ENCODE data around the gene DOCK9. TPM values are rescaled to one million over a fixed set of nuclear protein-coding genes. Genes with fewer than 3 reads are reported as not detected.

DOCK9 gene
- polyA plus RNA-seq, 1 of the 3 experiments (the other 2 are of a cell fraction) = 16.6 TPM

DNA sequence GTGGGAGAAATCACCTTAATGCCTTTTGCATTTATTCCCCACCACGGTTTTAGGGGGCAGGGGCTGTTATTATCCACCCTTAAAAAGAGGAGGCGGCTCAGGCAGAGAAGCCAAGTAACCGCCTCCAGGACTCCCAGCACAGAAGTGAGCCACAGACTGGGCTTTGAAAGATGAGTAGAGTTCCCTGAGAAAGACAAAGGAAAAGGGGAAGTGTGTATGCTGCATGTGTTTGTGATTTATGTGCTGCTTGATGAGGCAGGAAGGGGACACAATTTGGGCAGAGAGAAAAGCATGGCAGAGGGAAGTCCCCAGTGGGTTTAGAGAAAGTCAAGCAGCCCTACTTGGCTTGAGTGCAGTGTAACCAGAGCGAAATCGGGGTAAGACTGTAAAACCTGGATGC, 85.0 kb downstream of the DOCK9 start:
- H3K4me2 ChIP-seq = no peak overlapping the region
- H3F3A ChIP-seq (replicated peaks; ENCODE audit: insufficient read depth) = no peaks in the 10 kb centered on the region
- no peaks in the 10 kb centered on the region for H3K27me3 ChIP-seq (ENCODE audit: insufficient read depth)
- no peaks in the 10 kb centered on the region for H3K9me3 ChIP-seq
- H4K20me1 ChIP-seq (ENCODE audit: insufficient read depth) = no peaks in the 10 kb centered on the region
- WGBS (ENCODE audit: low lambda C conversion rate) = 76% methylated on average over 5 of the region's 5 CpGs
- no peak overlapping the region for H2AFZ ChIP-seq (ENCODE audit: low read depth)
- no peak for DNase-seq
- no peaks in the 10 kb centered on the region; a peak in 2 of 4 replicates for H3K4me1 ChIP-seq (ENCODE audit: control insufficient read depth in 1 of 2, insufficient read depth in 2 of 2, low read depth in 1 of 2, low read length in 1 of 2)
- TF ChIP-seq FOSL2 (IDR thresholded peaks at IDR 0.05; ENCODE audit: borderline replicate concordance, low read depth) = no peak
- no peak for TF ChIP-seq YY1 (IDR thresholded peaks at IDR 0.05; ENCODE audit: low read depth)
- no peak for TF ChIP-seq MEF2A (IDR thresholded peaks at IDR 0.05; ENCODE audit: borderline replicate concordance, low read depth)
- TF ChIP-seq FOXM1 (IDR thresholded peaks at IDR 0.05; ENCODE audit: low read depth) = no peak
- TF ChIP-seq SMC3 (IDR thresholded peaks at IDR 0.05; ENCODE audit: low read depth, low read length) = no peak
- TF ChIP-seq, protein P1, sequence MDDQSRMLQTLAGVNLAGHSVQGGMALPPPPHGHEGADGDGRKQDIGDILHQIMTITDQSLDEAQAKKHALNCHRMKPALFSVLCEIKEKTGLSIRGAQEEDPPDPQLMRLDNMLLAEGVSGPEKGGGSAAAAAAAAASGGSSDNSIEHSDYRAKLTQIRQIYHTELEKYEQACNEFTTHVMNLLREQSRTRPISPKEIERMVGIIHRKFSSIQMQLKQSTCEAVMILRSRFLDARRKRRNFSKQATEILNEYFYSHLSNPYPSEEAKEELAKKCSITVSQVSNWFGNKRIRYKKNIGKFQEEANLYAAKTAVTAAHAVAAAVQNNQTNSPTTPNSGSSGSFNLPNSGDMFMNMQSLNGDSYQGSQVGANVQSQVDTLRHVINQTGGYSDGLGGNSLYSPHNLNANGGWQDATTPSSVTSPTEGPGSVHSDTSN (IDR thresholded peaks at IDR 0.05) = no peak
- no peak for TF ChIP-seq TEAD4 (IDR thresholded peaks at IDR 0.05; ENCODE audit: borderline replicate concordance, insufficient read depth)
- no peak for TF ChIP-seq GATA2 (CRISPR knock-in tag; IDR thresholded peaks at IDR 0.05)
- TF ChIP-seq POLR2AphosphoS5 (IDR thresholded peaks at IDR 0.05; ENCODE audit: low read depth, low read length) = no peak
- no peak for TF ChIP-seq EZH2phosphoT487 (IDR thresholded peaks at IDR 0.05; ENCODE audit: borderline replicate concordance, low read depth)
- TF ChIP-seq SIN3A (IDR thresholded peaks at IDR 0.05; ENCODE audit: borderline replicate concordance, low read depth, low read length) = no peak
- no peak for TF ChIP-seq JUND (IDR thresholded peaks at IDR 0.05)
- TF ChIP-seq, protein P2, sequence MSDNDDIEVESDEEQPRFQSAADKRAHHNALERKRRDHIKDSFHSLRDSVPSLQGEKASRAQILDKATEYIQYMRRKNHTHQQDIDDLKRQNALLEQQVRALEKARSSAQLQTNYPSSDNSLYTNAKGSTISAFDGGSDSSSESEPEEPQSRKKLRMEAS (IDR thresholded peaks at IDR 0.05; ENCODE audit: low read depth) = no peak
- no peak for TF ChIP-seq NFIC (IDR thresholded peaks at IDR 0.05; ENCODE audit: borderline replicate concordance)
- TF ChIP-seq, protein P3, sequence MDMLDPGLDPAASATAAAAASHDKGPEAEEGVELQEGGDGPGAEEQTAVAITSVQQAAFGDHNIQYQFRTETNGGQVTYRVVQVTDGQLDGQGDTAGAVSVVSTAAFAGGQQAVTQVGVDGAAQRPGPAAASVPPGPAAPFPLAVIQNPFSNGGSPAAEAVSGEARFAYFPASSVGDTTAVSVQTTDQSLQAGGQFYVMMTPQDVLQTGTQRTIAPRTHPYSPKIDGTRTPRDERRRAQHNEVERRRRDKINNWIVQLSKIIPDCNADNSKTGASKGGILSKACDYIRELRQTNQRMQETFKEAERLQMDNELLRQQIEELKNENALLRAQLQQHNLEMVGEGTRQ (IDR thresholded peaks at IDR 0.05; ENCODE audit: borderline replicate concordance, low read depth, low read length) = no peak
- no peak for TF ChIP-seq MXI1 (IDR thresholded peaks at IDR 0.05; ENCODE audit: low read depth, low read length)
- ChIA-PET CTCF (no interaction called here), POLR2A (no interaction called here)
- H3K27ac ChIP-seq (ENCODE audit: low read depth in 2 of 2, low read length in 1 of 2) = no peak overlapping the region
- no peaks in the 10 kb centered on the region for H3K79me2 ChIP-seq (ENCODE audit: insufficient read depth)
- H3K9ac ChIP-seq = no peak overlapping the region
- no peak overlapping the region for H3K4me3 ChIP-seq (ENCODE audit: low read depth in 2 of 2, low read length in 1 of 2)
- H3K9me2 ChIP-seq = no peaks in the 10 kb centered on the region
- peaks cover 0 to 8% of the 10 kb centered on the region in 2 experiments for H3K36me3 ChIP-seq (replicated peaks in 1 of 2; ENCODE audit: control insufficient read depth in 1 of 2, insufficient read depth in 2 of 2, low read length in 1 of 2)

DNA sequence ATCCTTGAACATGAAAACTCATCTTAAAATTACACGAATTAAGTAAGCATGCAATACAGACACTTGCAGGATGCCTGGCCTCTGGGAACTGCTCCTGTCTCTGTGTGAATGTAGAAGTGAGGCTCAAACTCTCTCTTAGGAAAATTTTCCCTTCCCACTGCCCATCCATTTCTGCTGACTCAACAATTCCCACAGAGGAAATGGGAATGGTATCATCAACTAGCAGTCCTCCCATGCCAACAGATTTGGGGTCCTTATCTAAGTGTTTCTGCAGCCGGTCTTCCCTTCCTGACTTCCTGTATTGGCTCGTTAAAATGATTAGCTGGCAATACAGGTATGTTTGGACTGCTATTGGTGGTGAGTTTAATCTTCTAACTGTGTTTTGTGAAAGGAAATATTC, 85.8 kb downstream of the DOCK9 start:
- Histone ChIP-seq H3K9ac (no peak overlapping the region), H2AFZ (ENCODE audit: low read depth) (no peak overlapping the region), H3K36me3 (replicated peaks in 1 of 2; ENCODE audit: control insufficient read depth in 1 of 2, insufficient read depth in 2 of 2, low read length in 1 of 2) (peaks cover 0 to 5% of the 10 kb centered on the region in 2 experiments), H3K4me2 (no peak overlapping the region), H3F3A (replicated peaks; ENCODE audit: insufficient read depth) (no peaks in the 10 kb centered on the region), H3K9me3 (no peaks in the 10 kb centered on the region), H3K4me1 (ENCODE audit: control insufficient read depth in 1 of 2, insufficient read depth in 2 of 2, low read depth in 1 of 2, low read length in 1 of 2) (no peaks in the 10 kb centered on the region; a peak in 2 of 4 replicates), H4K20me1 (ENCODE audit: insufficient read depth) (no peaks in the 10 kb centered on the region), H3K9me2 (no peaks in the 10 kb centered on the region), H3K79me2 (ENCODE audit: insufficient read depth) (no peaks in the 10 kb centered on the region), H3K4me3 (ENCODE audit: low read depth in 2 of 2, low read length in 1 of 2) (no peak overlapping the region), H3K27me3 (ENCODE audit: insufficient read depth) (no peaks in the 10 kb centered on the region), H3K27ac (ENCODE audit: low read depth in 2 of 2, low read length in 1 of 2) (no peak overlapping the region)
- no peak for DNase-seq
- POLR2A ChIA-PET = no interaction called here
- WGBS (ENCODE audit: low lambda C conversion rate) = 80% methylated on average over 3 of the region's 3 CpGs
- CTCF ChIA-PET = no interaction called here
- no peak for TF ChIP-seq EZH2phosphoT487 (IDR thresholded peaks at IDR 0.05; ENCODE audit: borderline replicate concordance, low read depth)
- TF ChIP-seq FOSL2 (IDR thresholded peaks at IDR 0.05; ENCODE audit: borderline replicate concordance, low read depth) = no peak
- TF ChIP-seq, protein P4, sequence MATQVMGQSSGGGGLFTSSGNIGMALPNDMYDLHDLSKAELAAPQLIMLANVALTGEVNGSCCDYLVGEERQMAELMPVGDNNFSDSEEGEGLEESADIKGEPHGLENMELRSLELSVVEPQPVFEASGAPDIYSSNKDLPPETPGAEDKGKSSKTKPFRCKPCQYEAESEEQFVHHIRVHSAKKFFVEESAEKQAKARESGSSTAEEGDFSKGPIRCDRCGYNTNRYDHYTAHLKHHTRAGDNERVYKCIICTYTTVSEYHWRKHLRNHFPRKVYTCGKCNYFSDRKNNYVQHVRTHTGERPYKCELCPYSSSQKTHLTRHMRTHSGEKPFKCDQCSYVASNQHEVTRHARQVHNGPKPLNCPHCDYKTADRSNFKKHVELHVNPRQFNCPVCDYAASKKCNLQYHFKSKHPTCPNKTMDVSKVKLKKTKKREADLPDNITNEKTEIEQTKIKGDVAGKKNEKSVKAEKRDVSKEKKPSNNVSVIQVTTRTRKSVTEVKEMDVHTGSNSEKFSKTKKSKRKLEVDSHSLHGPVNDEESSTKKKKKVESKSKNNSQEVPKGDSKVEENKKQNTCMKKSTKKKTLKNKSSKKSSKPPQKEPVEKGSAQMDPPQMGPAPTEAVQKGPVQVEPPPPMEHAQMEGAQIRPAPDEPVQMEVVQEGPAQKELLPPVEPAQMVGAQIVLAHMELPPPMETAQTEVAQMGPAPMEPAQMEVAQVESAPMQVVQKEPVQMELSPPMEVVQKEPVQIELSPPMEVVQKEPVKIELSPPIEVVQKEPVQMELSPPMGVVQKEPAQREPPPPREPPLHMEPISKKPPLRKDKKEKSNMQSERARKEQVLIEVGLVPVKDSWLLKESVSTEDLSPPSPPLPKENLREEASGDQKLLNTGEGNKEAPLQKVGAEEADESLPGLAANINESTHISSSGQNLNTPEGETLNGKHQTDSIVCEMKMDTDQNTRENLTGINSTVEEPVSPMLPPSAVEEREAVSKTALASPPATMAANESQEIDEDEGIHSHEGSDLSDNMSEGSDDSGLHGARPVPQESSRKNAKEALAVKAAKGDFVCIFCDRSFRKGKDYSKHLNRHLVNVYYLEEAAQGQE (IDR thresholded peaks at IDR 0.05; ENCODE audit: low read depth, low read length) = no peak
- no peak for TF ChIP-seq CHD2 (IDR thresholded peaks at IDR 0.05; ENCODE audit: low read length, partially characterized antibody)
- no peak for TF ChIP-seq FOXJ3 (CRISPR knock-in tag; IDR thresholded peaks at IDR 0.05)
- no peak for TF ChIP-seq ELF1 (IDR thresholded peaks at IDR 0.05)
- TF ChIP-seq GABPA (IDR thresholded peaks at IDR 0.05; ENCODE audit: low read depth) = no peak
- TF ChIP-seq, protein P5, sequence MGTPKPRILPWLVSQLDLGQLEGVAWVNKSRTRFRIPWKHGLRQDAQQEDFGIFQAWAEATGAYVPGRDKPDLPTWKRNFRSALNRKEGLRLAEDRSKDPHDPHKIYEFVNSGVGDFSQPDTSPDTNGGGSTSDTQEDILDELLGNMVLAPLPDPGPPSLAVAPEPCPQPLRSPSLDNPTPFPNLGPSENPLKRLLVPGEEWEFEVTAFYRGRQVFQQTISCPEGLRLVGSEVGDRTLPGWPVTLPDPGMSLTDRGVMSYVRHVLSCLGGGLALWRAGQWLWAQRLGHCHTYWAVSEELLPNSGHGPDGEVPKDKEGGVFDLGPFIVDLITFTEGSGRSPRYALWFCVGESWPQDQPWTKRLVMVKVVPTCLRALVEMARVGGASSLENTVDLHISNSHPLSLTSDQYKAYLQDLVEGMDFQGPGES (IDR thresholded peaks at IDR 0.05; ENCODE audit: low read depth, low read length) = no peak
- no peak for TF ChIP-seq MEF2A (IDR thresholded peaks at IDR 0.05; ENCODE audit: borderline replicate concordance, low read depth)

Data from SK-N-SH (cell line).